ENCODE results near the gene XRCC5.
A peak's percentile ranks its signal among the peaks of the same experiment; 100 is the strongest.

XRCC5 gene

GRCh38 chr2:216139884-216140283 lies 30.7 kb downstream of the XRCC5 start:
- TF ChIP-seq CTCF (IDR thresholded peaks at IDR 0.05): peak; percentile 42; the same call in 1 of the 2 replicates

GRCh38 chr2:216142540-216142939 lies 33.4 kb downstream of the XRCC5 start:
- no peak for TF ChIP-seq CTCF (IDR thresholded peaks at IDR 0.05)

GRCh38 chr2:216144372-216144771 lies 35.2 kb downstream of the XRCC5 start:
- TF ChIP-seq CTCF (IDR thresholded peaks at IDR 0.05): no peak

- no peak for TF ChIP-seq CTCF (IDR thresholded peaks at IDR 0.05)
Measured at GRCh38 chr2:216144857-216145256, 35.7 kb downstream of the XRCC5 start.

GRCh38 chr2:216146573-216146972 lies 37.4 kb downstream of the XRCC5 start:
- TF ChIP-seq CTCF (IDR thresholded peaks at IDR 0.05): no peak

GRCh38 chr2:216147172-216148131 lies 38.3 kb downstream of the XRCC5 start:
- no peak for TF ChIP-seq CTCF (IDR thresholded peaks at IDR 0.05)

GRCh38 chr2:216148983-216149382 lies 39.8 kb downstream of the XRCC5 start:
- TF ChIP-seq CTCF (IDR thresholded peaks at IDR 0.05): no peak

All from LNCAP (cell line).